Skeletal muscle tissue (tissue), 4 donors: ENCODE data around the gene PNO1. TPM values are rescaled to one million over a fixed set of nuclear protein-coding genes. Genes with fewer than 3 reads are reported as not detected.

Experiments used
- H3K27ac ChIP-seq: one replicate; pipeline ENCODE4 v1.7.0; 2013; ENCODE audit warnings: mild to moderate bottlenecking, low read depth, low read length, inconsistent platforms
- H3K27me3 ChIP-seq, 3 donors: one replicate each; pipeline ENCODE4 v1.7.0; 2013; ENCODE audit warnings: low read length in 3 of 3; ENCODE audit not compliant: control insufficient read depth in 3 of 3, insufficient read depth in 3 of 3
- H3K36me3 ChIP-seq, 3 donors: one replicate each; pipeline ENCODE4 v1.7.0; 2013; ENCODE audit warnings: low read length in 3 of 3; ENCODE audit not compliant: control insufficient read depth in 3 of 3, insufficient read depth in 3 of 3
- H3K4me1 ChIP-seq, 3 donors: one replicate each; pipeline ENCODE4 v1.7.0; 2013; ENCODE audit warnings: low read length in 3 of 3, mild to moderate bottlenecking in 3 of 3; ENCODE audit not compliant: control insufficient read depth in 3 of 3, insufficient read depth in 3 of 3
- H3K4me3 ChIP-seq, 3 donors: one replicate each; pipeline ENCODE4 v1.7.0; 2013; ENCODE audit warnings: low read length in 3 of 3
- H3K9ac ChIP-seq, 3 donors: one replicate each; pipeline ENCODE4 v1.7.0; 2013; ENCODE audit warnings: low read length in 3 of 3, mild to moderate bottlenecking in 3 of 3, moderate library complexity in 2 of 3, low read depth in 1 of 3
- H3K9me3 ChIP-seq, 3 donors: one replicate each; pipeline ENCODE4 v1.7.0; 2013; ENCODE audit warnings: low read length in 3 of 3; ENCODE audit not compliant: control insufficient read depth in 3 of 3
- total RNA-seq: library from RNA; depleted of rRNA; stranded (reverse); fragments of >200 nt; gene quantifications from one replicate; pipeline ENCODE4 v1.2.3, GENCODE V29; 2014
- donor health status: Osteomylitis.

PNO1 gene
- total RNA-seq, 1 donor from 2014 or later, result 11.0 TPM

DNA sequence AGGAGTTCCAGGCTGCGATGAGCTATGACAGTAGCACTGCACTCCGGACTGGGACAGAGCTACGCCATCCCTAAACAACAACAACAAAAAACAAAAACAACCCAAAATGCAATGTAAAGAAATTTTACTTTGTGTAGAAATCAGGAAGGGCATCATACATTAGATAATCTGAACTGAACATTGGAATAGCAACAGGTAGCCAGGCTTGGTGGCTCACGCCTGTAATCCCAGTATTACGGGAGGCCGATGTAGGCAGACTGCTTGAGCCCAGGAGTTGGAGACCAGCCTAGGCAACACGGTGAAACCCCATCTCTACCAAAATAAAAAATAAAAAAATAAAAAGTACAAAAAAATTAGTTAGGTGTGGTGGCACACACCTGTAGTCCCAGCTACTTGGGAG is 2.1 kb upstream of the PNO1 start:
- Histone ChIP-seq H3K27me3 (no peaks in the 10 kb centered on the region), H3K4me3 (peak overlapping the region in 1 of 3 donors; percentile 15), H3K9me3 (no peaks in the 10 kb centered on the region), H3K9ac (no peak overlapping the region), H3K27ac (no peak overlapping the region), H3K36me3 (peaks cover 4 to 8% (median 6%) of the 10 kb centered on the region in 3 donors), H3K4me1 (peaks cover 24 to 27% (median 26%) of the 10 kb centered on the region in 3 donors)

- Histone ChIP-seq H3K9ac (peak overlapping the region; percentile 92 to 97 (median 96)), H3K36me3 (peaks cover 4 to 14% (median 11%) of the 10 kb centered on the region in 3 donors), H3K27me3 (no peaks in the 10 kb centered on the region), H3K9me3 (no peaks in the 10 kb centered on the region), H3K4me1 (peaks cover 24 to 27% (median 26%) of the 10 kb centered on the region in 3 donors), H3K27ac (peak overlapping the region; percentile 99), H3K4me3 (peak overlapping the region; percentile 98 to 100 (median 98))
These were observed 1.3 kb upstream of the PNO1 start for GRCh38 chr2:68156419-68156818.

DNA sequence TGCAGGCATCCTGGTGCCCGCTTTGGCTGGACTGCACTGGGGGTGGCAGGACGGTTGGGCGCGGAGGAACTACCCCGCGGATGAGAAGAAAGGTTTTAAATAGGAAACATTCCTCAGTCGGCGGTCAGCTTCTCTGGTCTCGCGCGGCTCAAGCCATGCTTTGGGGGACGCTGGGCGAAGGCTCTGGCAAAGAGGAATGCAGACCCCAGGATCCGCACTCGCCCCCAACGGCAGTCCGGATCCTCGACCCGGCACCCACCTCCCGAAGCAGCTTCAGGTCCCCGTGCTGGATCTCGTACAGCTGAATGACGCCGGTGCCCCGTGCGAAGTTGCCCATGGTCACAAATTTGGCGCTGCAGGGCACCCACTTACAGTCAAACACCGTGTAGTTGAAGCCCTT is 686 bp upstream of the PNO1 start:
- no peaks in the 10 kb centered on the region for H3K27me3 ChIP-seq
- H3K4me1 ChIP-seq, result peaks cover 24 to 27% (median 26%) of the 10 kb centered on the region in 3 donors
- H3K27ac ChIP-seq, result peak overlapping the region; percentile 99
- H3K9me3 ChIP-seq, result no peaks in the 10 kb centered on the region
- peak overlapping the region; percentile 92 to 97 (median 96) for H3K9ac ChIP-seq
- H3K4me3 ChIP-seq, result peak overlapping the region; percentile 98 to 100 (median 98)
- peaks cover 8 to 17% (median 14%) of the 10 kb centered on the region in 3 donors for H3K36me3 ChIP-seq

DNA sequence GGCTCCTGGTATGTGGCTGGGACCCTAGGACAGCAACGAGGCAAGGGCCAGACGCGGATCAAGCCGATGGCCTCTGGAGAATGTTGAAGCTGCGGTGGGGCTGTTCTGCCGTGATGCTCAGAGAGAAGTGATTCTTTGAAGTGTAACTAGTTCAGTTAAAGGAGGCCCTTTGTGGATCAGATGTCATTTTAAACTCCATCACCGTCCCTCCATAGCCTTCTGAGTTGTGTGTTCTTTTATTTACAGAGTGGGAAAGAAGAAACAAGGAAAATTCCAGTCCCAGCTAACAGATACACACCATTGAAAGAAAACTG is 403 bp downstream of the PNO1 start:
- Histone ChIP-seq H3K9ac (peak overlapping the region; percentile 92 to 97 (median 96)), H3K27ac (peak overlapping the region; percentile 99), H3K27me3 (no peaks in the 10 kb centered on the region), H3K4me1 (peaks cover 24 to 27% (median 26%) of the 10 kb centered on the region in 3 donors), H3K9me3 (no peaks in the 10 kb centered on the region), H3K4me3 (peak overlapping the region; percentile 98 to 100 (median 98)), H3K36me3 (peaks cover 9 to 27% (median 21%) of the 10 kb centered on the region in 3 donors)

GRCh38 chr2:68163641-68164040 is 6.0 kb downstream of the PNO1 start:
- Histone ChIP-seq H3K27ac (no peak overlapping the region), H3K9ac (no peak overlapping the region), H3K36me3 (peaks cover 18 to 32% (median 31%) of the 10 kb centered on the region in 3 donors), H3K9me3 (no peaks in the 10 kb centered on the region), H3K4me1 (peaks cover 5 to 8% (median 6%) of the 10 kb centered on the region in 3 donors), H3K4me3 (no peak overlapping the region), H3K27me3 (no peaks in the 10 kb centered on the region)

DNA sequence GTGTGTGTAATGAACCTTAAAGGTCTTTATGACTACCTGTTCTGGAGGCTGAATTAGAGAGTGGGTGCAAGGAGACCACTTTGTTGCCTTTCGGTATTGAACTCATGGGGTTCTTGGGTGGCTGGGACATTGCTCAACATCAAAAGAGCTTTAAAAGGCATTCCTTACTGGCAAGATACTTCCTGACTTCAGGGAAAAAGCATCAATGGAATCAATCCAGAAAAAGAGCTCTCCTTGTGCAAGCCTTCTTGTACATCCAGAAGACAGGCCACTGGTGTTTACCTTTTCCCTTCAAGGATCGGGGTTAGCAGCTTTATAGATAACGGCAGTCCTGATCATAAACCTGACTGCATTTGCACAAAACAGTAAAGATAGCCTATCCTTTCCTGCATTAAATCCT is 9.5 kb downstream of the PNO1 start:
- H3K27me3 ChIP-seq, result no peaks in the 10 kb centered on the region
- H3K9ac ChIP-seq, result no peak overlapping the region
- no peak overlapping the region for H3K4me3 ChIP-seq
- no peaks in the 10 kb centered on the region for H3K9me3 ChIP-seq
- H3K27ac ChIP-seq, result no peak overlapping the region
- H3K36me3 ChIP-seq, result peaks cover 16 to 25% (median 22%) of the 10 kb centered on the region in 3 donors
- H3K4me1 ChIP-seq, result no peaks in the 10 kb centered on the region

DNA sequence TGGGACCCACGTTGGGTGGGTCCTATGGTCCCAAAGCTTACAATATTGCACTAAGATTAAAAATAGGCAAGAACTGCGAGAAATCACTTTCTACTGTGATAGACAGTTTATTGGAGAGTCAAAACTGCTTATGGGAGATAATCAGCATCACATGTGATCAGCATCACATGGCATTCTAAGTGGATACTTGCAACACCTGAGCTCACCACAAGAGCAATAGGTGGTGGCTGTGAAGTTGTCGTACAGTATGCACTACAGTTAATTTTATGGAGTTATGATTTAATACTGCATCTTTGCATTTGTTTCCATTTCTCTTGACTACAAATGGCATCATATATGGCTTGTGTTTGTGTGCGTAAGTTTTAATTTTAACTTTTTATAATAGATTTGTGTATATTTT is 11.6 kb downstream of the PNO1 start:
- no peaks in the 10 kb centered on the region for H3K4me1 ChIP-seq
- H3K36me3 ChIP-seq, result peaks cover 10 to 20% (median 10%) of the 10 kb centered on the region in 3 donors
- no peaks in the 10 kb centered on the region for H3K27me3 ChIP-seq
- H3K9me3 ChIP-seq, result no peaks in the 10 kb centered on the region
- no peak overlapping the region for H3K9ac ChIP-seq
- H3K27ac ChIP-seq, result no peak overlapping the region
- no peak overlapping the region for H3K4me3 ChIP-seq

- H3K9me3 ChIP-seq, result no peaks in the 10 kb centered on the region
- no peak overlapping the region for H3K9ac ChIP-seq
- H3K4me1 ChIP-seq, result no peaks in the 10 kb centered on the region
- H3K36me3 ChIP-seq, result peaks cover 10 to 17% (median 10%) of the 10 kb centered on the region in 3 donors
- H3K27me3 ChIP-seq, result no peaks in the 10 kb centered on the region
- H3K4me3 ChIP-seq, result no peak overlapping the region
- no peak overlapping the region for H3K27ac ChIP-seq
These were observed 13.5 kb downstream of the PNO1 start for GRCh38 chr2:68171146-68171545.

GRCh38 chr2:68171684-68172083 is 14.0 kb downstream of the PNO1 start:
- H3K4me1 ChIP-seq, result no peaks in the 10 kb centered on the region
- H3K4me3 ChIP-seq, result no peak overlapping the region
- H3K9ac ChIP-seq, result no peak overlapping the region
- no peak overlapping the region for H3K27ac ChIP-seq
- peaks cover 10 to 13% (median 10%) of the 10 kb centered on the region in 3 donors for H3K36me3 ChIP-seq
- no peaks in the 10 kb centered on the region for H3K27me3 ChIP-seq
- no peaks in the 10 kb centered on the region for H3K9me3 ChIP-seq

DNA sequence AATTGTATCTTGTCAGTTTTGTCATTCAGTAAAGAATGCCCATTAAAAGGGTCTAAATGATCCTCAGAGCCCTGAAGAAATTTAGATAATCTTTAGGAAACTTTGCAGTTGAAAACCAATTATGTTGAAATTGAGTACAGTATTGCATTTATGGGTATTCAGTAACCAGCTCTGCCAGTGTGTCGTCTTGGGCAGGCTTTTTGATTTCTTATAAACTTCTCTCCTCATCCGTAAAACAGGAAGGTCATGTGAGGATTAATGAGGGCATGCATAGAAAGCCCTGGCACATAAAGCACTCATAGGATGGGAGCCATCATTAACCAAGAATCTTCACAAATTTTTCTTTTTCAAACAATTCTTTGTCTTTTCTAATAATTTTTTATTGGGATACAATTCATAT is 14.8 kb downstream of the PNO1 start:
- no peaks in the 10 kb centered on the region for H3K27me3 ChIP-seq
- H3K9me3 ChIP-seq, result no peaks in the 10 kb centered on the region
- peaks cover 9 to 10% (median 10%) of the 10 kb centered on the region in 3 donors for H3K36me3 ChIP-seq
- H3K4me3 ChIP-seq, result no peak overlapping the region
- no peak overlapping the region for H3K9ac ChIP-seq
- no peak overlapping the region for H3K27ac ChIP-seq
- no peaks in the 10 kb centered on the region for H3K4me1 ChIP-seq
